Measurements from ENCODE around the gene RNF32. TPM values are rescaled to one million over a fixed set of nuclear protein-coding genes. Genes with fewer than 3 reads are reported as not detected.

The RNF32 gene
- total and polyA plus RNA-seq, 2 of the 13 experiments (the other 11 are each of a cell fraction or from before 2014, with no cell fraction given), result not detected

DNA sequence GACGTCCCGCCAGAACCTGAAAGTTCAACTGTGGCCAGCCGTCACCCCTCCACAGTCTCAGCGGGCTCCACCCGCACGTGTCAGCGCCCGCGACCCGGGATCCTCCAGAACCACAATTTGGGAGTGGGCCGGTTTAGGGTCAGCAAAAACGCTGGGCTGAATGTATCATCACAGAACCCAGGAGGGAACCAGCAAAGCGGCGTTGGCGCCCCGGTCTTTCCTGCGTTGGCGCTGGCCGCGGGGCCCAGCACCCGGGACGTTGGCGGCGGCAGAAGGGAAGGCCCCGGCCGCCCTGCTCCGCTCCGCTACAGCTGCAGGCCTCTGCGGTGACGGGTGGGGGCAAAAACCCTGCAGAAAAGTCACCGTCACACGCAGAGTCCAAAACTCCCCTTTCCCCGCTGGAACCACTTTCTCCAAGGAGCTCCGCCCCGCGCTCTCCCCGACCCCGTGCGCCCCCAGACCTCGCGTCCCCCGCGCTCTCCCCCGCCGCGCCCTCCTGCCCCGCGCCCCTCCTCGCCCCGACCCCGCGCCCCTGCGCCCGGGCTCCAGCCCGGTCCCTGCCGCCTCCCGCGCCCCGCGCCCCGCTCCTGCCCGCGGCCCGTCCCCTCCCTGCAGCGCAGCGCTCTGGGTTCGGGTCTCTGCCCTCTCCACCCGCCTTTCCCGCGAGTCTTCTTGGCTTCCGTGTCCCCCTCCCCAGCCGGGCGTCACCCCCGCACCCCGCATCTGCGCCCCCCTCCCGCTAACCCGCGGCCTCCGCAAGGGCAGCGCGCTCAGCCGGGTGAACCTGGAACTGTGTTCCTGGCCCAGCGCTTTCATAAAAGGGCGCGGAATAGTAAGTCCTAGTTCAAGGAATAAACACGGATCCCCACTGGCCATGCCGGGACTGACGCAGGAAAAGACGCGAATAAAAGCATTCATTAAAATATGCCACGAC lies 24.0 kb upstream of the RNF32 start (continued):
- no peak for TF ChIP-seq KAT2B (IDR thresholded peaks at IDR 0.05; ENCODE audit: borderline replicate concordance, low read depth, low read length)
- no peak for TF ChIP-seq ZNF674 (CRISPR knock-in tag; IDR thresholded peaks at IDR 0.05; ENCODE audit: low read depth)
- 0 out of 2 replicates have a peak, but pooled peaks have one; percentile 15 for TF ChIP-seq ATF3 (CRISPR knock-in tag; IDR thresholded peaks at IDR 0.05)
- TF ChIP-seq ZNF761 (CRISPR knock-in tag; conservative IDR thresholded peaks at IDR 0.05), result no peak
- TF ChIP-seq RBM22 (optimal IDR thresholded peaks at IDR 0.05; ENCODE audit: low read length), result peak; percentile 61
- peak; percentile 99 for TF ChIP-seq AGO2 (optimal IDR thresholded peaks at IDR 0.05; ENCODE audit: low read depth, low read length)
- TF ChIP-seq ZNF333 (CRISPR knock-in tag; IDR thresholded peaks at IDR 0.05; ENCODE audit: borderline replicate concordance), result peak; percentile 59; the same call in 1 of the 2 replicates
- TF ChIP-seq, protein P1, sequence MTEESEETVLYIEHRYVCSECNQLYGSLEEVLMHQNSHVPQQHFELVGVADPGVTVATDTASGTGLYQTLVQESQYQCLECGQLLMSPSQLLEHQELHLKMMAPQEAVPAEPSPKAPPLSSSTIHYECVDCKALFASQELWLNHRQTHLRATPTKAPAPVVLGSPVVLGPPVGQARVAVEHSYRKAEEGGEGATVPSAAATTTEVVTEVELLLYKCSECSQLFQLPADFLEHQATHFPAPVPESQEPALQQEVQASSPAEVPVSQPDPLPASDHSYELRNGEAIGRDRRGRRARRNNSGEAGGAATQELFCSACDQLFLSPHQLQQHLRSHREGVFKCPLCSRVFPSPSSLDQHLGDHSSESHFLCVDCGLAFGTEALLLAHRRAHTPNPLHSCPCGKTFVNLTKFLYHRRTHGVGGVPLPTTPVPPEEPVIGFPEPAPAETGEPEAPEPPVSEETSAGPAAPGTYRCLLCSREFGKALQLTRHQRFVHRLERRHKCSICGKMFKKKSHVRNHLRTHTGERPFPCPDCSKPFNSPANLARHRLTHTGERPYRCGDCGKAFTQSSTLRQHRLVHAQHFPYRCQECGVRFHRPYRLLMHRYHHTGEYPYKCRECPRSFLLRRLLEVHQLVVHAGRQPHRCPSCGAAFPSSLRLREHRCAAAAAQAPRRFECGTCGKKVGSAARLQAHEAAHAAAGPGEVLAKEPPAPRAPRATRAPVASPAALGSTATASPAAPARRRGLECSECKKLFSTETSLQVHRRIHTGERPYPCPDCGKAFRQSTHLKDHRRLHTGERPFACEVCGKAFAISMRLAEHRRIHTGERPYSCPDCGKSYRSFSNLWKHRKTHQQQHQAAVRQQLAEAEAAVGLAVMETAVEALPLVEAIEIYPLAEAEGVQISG (CRISPR knock-in tag; IDR thresholded peaks at IDR 0.05), result peak; percentile 47; the same call in 1 of the 2 replicates
- peak; percentile 48; the same call in 1 of the 2 replicates for TF ChIP-seq ZNF709 (CRISPR knock-in tag; IDR thresholded peaks at IDR 0.05)
- no peak for TF ChIP-seq NONO (IDR thresholded peaks at IDR 0.05)
- TF ChIP-seq NONO (CRISPR knock-in tag; conservative IDR thresholded peaks at IDR 0.05), result peak; percentile 26; the same call in 1 of the 2 replicates
- 0 out of 2 replicates have a peak, but pooled peaks have one; percentile 36 for TF ChIP-seq MXD1 (CRISPR knock-in tag; IDR thresholded peaks at IDR 0.05)
- TF ChIP-seq, protein P2, sequence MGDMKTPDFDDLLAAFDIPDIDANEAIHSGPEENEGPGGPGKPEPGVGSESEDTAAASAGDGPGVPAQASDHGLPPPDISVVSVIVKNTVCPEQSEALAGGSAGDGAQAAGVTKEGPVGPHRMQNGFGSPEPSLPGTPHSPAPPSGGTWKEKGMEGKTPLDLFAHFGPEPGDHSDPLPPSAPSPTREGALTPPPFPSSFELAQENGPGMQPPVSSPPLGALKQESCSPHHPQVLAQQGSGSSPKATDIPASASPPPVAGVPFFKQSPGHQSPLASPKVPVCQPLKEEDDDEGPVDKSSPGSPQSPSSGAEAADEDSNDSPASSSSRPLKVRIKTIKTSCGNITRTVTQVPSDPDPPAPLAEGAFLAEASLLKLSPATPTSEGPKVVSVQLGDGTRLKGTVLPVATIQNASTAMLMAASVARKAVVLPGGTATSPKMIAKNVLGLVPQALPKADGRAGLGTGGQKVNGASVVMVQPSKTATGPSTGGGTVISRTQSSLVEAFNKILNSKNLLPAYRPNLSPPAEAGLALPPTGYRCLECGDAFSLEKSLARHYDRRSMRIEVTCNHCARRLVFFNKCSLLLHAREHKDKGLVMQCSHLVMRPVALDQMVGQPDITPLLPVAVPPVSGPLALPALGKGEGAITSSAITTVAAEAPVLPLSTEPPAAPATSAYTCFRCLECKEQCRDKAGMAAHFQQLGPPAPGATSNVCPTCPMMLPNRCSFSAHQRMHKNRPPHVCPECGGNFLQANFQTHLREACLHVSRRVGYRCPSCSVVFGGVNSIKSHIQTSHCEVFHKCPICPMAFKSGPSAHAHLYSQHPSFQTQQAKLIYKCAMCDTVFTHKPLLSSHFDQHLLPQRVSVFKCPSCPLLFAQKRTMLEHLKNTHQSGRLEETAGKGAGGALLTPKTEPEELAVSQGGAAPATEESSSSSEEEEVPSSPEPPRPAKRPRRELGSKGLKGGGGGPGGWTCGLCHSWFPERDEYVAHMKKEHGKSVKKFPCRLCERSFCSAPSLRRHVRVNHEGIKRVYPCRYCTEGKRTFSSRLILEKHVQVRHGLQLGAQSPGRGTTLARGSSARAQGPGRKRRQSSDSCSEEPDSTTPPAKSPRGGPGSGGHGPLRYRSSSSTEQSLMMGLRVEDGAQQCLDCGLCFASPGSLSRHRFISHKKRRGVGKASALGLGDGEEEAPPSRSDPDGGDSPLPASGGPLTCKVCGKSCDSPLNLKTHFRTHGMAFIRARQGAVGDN (CRISPR knock-in tag; IDR thresholded peaks at IDR 0.05), result peak; percentile 87
- TF ChIP-seq, protein P3, sequence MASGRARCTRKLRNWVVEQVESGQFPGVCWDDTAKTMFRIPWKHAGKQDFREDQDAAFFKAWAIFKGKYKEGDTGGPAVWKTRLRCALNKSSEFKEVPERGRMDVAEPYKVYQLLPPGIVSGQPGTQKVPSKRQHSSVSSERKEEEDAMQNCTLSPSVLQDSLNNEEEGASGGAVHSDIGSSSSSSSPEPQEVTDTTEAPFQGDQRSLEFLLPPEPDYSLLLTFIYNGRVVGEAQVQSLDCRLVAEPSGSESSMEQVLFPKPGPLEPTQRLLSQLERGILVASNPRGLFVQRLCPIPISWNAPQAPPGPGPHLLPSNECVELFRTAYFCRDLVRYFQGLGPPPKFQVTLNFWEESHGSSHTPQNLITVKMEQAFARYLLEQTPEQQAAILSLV (CRISPR knock-in tag; IDR thresholded peaks at IDR 0.05; ENCODE audit: borderline replicate concordance), result no peak
- 0 out of 2 replicates have a peak, but pooled peaks have one; percentile 55 for TF ChIP-seq ZFP82 (CRISPR knock-in tag; IDR thresholded peaks at IDR 0.05; ENCODE audit: borderline replicate concordance)
- TF ChIP-seq, protein P4, sequence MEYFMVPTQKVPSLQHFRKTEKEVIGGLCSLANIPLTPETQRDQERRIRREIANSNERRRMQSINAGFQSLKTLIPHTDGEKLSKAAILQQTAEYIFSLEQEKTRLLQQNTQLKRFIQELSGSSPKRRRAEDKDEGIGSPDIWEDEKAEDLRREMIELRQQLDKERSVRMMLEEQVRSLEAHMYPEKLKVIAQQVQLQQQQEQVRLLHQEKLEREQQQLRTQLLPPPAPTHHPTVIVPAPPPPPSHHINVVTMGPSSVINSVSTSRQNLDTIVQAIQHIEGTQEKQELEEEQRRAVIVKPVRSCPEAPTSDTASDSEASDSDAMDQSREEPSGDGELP (IDR thresholded peaks at IDR 0.05; ENCODE audit: borderline replicate concordance, low read depth), result no peak
- no peak for TF ChIP-seq RFX1 (IDR thresholded peaks at IDR 0.05)
- peak; percentile 42; the same call in 1 of the 2 replicates for TF ChIP-seq FOXO1 (CRISPR knock-in tag; IDR thresholded peaks at IDR 0.05)

Data from HepG2 (cell line).